VCaP (cell line): ENCODE data around the gene GPN2.
A peak's percentile ranks its signal among the peaks of the same experiment; 100 is the strongest.
"Not testable (repeated sequence)": the region's sequence is repeated elsewhere in the genome, so short reads cannot be mapped to it uniquely, and the experiment has no call there.

Experiments
- H3K27ac ChIP-seq: fragments of 450-650 bp; 2 replicates; pipeline ENCODE4 v1.5.1; 2017
- CTCF ChIP-seq: fragments of 450-650 bp; conservative IDR thresholded peaks from 2 replicates; pipeline ENCODE4 v1.5.1; 2017; ENCODE audit warnings: mild to moderate bottlenecking, moderate library complexity

The GPN2 gene

GRCh38 chr1:26877326-26877725 lies 12.8 kb downstream of the GPN2 start:
- no peak overlapping the region for H3K27ac ChIP-seq

GRCh38 chr1:26874896-26875295 lies 15.2 kb downstream of the GPN2 start:
- no peak for TF ChIP-seq CTCF

More at GRCh38 chr1:26877326-26877725, 12.8 kb downstream of the GPN2 start:
- no peak for TF ChIP-seq CTCF

GRCh38 chr1:26873097-26873496 lies 17.0 kb downstream of the GPN2 start:
- H3K27ac ChIP-seq, result not testable (repeated sequence)

More at GRCh38 chr1:26874896-26875295, 15.2 kb downstream of the GPN2 start:
- no peak overlapping the region for H3K27ac ChIP-seq

- no peak; the same call in 1 of the 2 replicates for TF ChIP-seq CTCF
- H3K27ac ChIP-seq, result peak overlapping the region; percentile 97
Observed at GRCh38 chr1:26864610-26865480, 25.2 kb downstream of the GPN2 start.

- no peak for TF ChIP-seq CTCF
- peak overlapping the region; percentile 97 for H3K27ac ChIP-seq
Observed at GRCh38 chr1:26863685-26864077, 26.4 kb downstream of the GPN2 start.

- peak within 1 kb of the TSS; percentile 97 for H3K27ac ChIP-seq
- peak; percentile 26; the same call in 1 of the 2 replicates for TF ChIP-seq CTCF
Observed at GRCh38 chr1:26862781-26863684, 27.1 kb downstream of the GPN2 start, which contains the start of gene SFN. Gene SFN, plus strand, starts transcription at chr1:26863149. Its CDS starts 64 bp downstream, at chr1:26863213.

GRCh38 chr1:26861889-26862378 lies 28.1 kb downstream of the GPN2 start:
- no peak for TF ChIP-seq CTCF
- H3K27ac ChIP-seq, result no peak overlapping the region
